K562 (cell line): ENCODE data around the gene CCDC27. TPM values are rescaled to one million over a fixed set of nuclear protein-coding genes. Genes with fewer than 3 reads are reported as not detected.

Source experiments
- ARID1B ChIP-seq: fragments of 450-650 bp; IDR thresholded peaks from 2 replicates; pipeline ENCODE4 v1.6.1; 2016; ENCODE audit warnings: antibody characterized with exemption, mild to moderate bottlenecking, inconsistent platforms
- ATF6 ChIP-seq: sonication (generic); formaldehyde crosslinking; IDR thresholded peaks from 2 replicates; pipeline ENCODE4 v1.4.0; 2020; ENCODE audit warnings: mild to moderate bottlenecking, missing genetic modification reagents
- EHMT2 ChIP-seq: fragments of 450-650 bp; IDR thresholded peaks from 2 replicates; pipeline ENCODE4 v1.6.1; 2018; ENCODE audit warnings: antibody characterized with exemption
- GATA2 ChIP-seq: sonication (generic); formaldehyde crosslinking; IDR thresholded peaks from 2 replicates; pipeline ENCODE4 v1.4.0; 2020; ENCODE audit warnings: mild to moderate bottlenecking, missing genetic modification reagents
- HNRNPL ChIP-seq: fragments of 200-400 bp; formaldehyde crosslinking; IDR thresholded peaks from 2 replicates; pipeline ENCODE4 v1.6.1; 2017; ENCODE audit warnings: low read depth, mild to moderate bottlenecking, low read length
- NELFE ChIP-seq: IDR thresholded peaks from 2 replicates; pipeline ENCODE4 v1.6.1; 2011; ENCODE audit warnings: mild to moderate bottlenecking; ENCODE audit not compliant: insufficient read depth, insufficient read length
- TEAD4 ChIP-seq, 2 experiments: sonication (generic) in 1 of 2; formaldehyde crosslinking in 1 of 2; IDR thresholded peaks; 2 replicates each; pipeline versions ENCODE4 v1.6.1 to v1.8.0; 2012 to 2022; ENCODE audit warnings: borderline replicate concordance in 1 of 2, inconsistent platforms in 1 of 2, low read length in 1 of 2, mild to moderate bottlenecking in 1 of 2, missing genetic modification reagents in 1 of 2
- ZBTB7A ChIP-seq: IDR thresholded peaks from 2 replicates; pipeline ENCODE4 v1.6.1; 2011; ENCODE audit warnings: low read depth, mild to moderate bottlenecking, low read length, moderate library complexity, borderline replicate concordance; ENCODE audit not compliant: control insufficient read depth
- ZNF24 ChIP-seq: fragments of 450-650 bp; IDR thresholded peaks from 2 replicates; pipeline ENCODE4 v1.6.1; 2016
- ZNF76 ChIP-seq: fragments of 250-450 bp; sonication (Bioruptor Pico); IDR thresholded peaks from 2 replicates; pipeline ENCODE4 v1.4.0; 2020; ENCODE audit warnings: mild to moderate bottlenecking, moderate library complexity, borderline replicate concordance
- polyA plus RNA-seq, 8 experiments: library from polyadenylated mRNA; depleted of rRNA in 4 of 8; stranded (reverse) in 5 of 8; unstranded in 3 of 8; fragments of >200 nt; fragmentation: Nextera tagmentation in 2 of 8; fragmentation: Illumina TruSeq in 1 of 8; extraction: Ambion mirVana in 2 of 8; extraction: Trizol in 1 of 8; gene quantifications; 2 replicates each; pipeline versions ENCODE4 v1.2.1 to v1.2.3, GENCODE V29; 2011 to 2014; ENCODE audit warnings: inconsistent platforms in 1 of 8, missing spikeins in 1 of 8
- total RNA-seq, 7 experiments: library from RNA; depleted of rRNA in 6 of 7; stranded (reverse); fragments of >200 nt in 6 of 7; fragmentation: Illumina TruSeq in 2 of 7; extraction: Trizol in 2 of 7; gene quantifications; 2 replicates each; pipeline versions ENCODE4 v1.2.1 to v1.2.3, GENCODE V29; 2011 to 2021; ENCODE audit warnings: low replicate concordance in 1 of 7
- TF ChIP-seq, protein P1 (sequence below): fragments of 450-650 bp; IDR thresholded peaks from 2 replicates; pipeline ENCODE4 v1.6.1; 2016
- TF ChIP-seq, protein P2 (sequence below), 2 experiments: fragments of 450-650 bp; IDR thresholded peaks; 2 replicates each; pipeline ENCODE4 v1.6.1; 2016; ENCODE audit warnings: mild to moderate bottlenecking in 2 of 2, borderline replicate concordance in 1 of 2, low read depth in 1 of 2, moderate library complexity in 1 of 2
- TF ChIP-seq, protein P3 (sequence below): fragments of 250-450 bp; sonication (Bioruptor Pico); IDR thresholded peaks from 2 replicates; pipeline ENCODE4 v1.8.0; 2022; ENCODE audit warnings: inconsistent platforms

CCDC27 gene
- total and polyA plus RNA-seq, 9 of the 15 experiments (the other 6 are each of a cell fraction or from before 2014, with no cell fraction given) = 0.01 to 0.04 TPM; not detected in 7

- no peak for TF ChIP-seq GATA2 (CRISPR knock-in tag)
- 0 out of 2 replicates have a peak, but pooled peaks have one; percentile 42 for TF ChIP-seq ATF6 (CRISPR knock-in tag)
- TF ChIP-seq, protein P1, sequence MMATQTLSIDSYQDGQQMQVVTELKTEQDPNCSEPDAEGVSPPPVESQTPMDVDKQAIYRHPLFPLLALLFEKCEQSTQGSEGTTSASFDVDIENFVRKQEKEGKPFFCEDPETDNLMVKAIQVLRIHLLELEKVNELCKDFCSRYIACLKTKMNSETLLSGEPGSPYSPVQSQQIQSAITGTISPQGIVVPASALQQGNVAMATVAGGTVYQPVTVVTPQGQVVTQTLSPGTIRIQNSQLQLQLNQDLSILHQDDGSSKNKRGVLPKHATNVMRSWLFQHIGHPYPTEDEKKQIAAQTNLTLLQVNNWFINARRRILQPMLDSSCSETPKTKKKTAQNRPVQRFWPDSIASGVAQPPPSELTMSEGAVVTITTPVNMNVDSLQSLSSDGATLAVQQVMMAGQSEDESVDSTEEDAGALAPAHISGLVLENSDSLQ = no peak
- TF ChIP-seq ZNF24 = no peak
- TF ChIP-seq EHMT2 = no peak
- TF ChIP-seq NELFE = no peak
- TF ChIP-seq HNRNPL = no peak
- 0 out of 2 replicates have a peak, but pooled peaks have one; percentile 10 for TF ChIP-seq TEAD4 (IDR thresholded peaks at IDR 0.05; ENCODE audit: low read length)
- no peak for TF ChIP-seq TEAD4 (CRISPR knock-in tag; IDR thresholded peaks at IDR 0.05; ENCODE audit: borderline replicate concordance)
- no peak for TF ChIP-seq ARID1B
- TF ChIP-seq, protein P2, sequence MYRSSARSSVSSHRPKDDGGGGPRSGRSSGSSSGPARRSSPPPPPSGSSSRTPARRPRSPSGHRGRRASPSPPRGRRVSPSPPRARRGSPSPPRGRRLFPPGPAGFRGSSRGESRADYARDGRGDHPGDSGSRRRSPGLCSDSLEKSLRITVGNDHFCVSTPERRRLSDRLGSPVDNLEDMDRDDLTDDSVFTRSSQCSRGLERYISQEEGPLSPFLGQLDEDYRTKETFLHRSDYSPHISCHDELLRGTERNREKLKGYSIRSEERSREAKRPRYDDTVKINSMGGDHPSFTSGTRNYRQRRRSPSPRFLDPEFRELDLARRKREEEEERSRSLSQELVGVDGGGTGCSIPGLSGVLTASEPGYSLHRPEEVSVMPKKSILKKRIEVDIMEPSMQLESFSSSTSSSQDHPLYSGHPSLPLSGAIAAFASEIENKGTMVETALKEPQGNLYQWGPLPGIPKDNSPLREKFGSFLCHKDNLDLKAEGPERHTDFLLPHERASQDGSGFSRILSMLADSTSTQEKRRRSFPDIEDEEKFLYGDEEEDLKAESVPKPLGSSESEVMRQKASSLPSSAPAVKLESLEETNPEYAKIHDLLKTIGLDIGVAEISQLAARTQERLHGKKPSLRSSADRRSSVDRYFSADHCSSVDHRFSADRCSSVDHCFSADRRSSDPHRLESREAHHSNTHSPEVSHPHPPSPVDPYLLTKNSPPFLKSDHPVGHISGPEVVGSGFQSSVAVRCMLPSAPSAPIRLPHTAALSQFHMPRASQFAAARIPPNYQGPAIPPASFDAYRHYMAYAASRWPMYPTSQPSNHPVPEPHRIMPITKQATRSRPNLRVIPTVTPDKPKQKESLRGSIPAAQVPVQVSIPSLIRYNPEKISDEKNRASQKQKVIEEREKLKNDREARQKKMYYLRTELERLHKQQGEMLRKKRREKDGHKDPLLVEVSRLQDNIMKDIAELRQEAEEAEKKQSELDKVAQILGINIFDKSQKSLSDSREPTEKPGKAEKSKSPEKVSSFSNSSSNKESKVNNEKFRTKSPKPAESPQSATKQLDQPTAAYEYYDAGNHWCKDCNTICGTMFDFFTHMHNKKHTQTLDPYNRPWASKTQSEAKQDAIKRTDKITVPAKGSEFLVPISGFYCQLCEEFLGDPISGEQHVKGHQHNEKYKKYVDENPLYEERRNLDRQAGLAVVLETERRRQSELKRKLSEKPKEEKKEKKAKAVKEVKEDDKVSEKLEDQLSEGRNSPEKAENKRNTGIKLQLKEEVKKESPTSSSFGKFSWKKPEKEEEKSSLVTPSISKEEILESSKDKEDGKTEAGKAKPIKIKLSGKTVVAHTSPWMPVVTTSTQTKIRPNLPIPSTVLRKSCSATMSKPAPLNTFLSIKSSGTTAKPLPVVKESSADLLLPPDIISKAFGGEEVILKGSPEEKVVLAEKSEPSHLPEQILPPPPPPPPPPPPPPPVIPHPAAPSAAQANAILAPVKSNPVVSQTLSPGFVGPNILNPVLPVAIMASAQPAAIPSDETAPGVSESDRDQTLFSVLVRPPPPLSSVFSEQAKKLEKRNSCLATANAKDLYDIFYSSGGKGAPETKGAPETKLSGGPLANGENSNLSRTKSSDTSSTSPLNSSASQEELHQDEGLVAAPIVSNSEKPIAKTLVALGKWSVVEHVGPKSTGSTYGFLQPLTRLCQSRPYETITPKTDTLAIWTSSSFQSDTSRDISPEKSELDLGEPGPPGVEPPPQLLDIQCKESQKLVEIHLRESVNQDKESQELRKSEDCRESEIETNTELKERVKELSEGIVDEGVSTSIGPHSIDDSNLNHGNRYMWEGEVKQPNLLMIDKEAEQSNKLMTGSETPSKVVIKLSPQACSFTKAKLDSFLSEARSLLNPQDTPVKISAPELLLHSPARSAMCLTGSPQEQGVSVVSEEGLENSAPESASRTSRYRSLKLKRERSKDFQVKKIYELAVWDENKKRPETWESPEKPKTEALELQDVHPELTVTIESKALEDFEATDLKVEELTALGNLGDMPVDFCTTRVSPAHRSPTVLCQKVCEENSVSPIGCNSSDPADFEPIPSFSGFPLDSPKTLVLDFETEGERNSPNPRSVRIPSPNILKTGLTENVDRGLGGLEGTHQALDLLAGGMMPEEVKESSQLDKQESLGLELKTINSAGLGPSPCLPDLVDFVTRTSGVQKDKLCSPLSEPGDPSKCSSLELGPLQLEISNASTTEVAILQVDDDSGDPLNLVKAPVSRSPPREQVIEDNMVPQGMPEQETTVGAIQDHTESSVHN (IDR thresholded peaks at IDR 0.05; ENCODE audit: borderline replicate concordance in 1 of 2, low read depth in 1 of 2) = no peak
- no peak; the same call in none of the 2 replicates for TF ChIP-seq ZBTB7A
- TF ChIP-seq ZNF76 = 0 out of 2 replicates have a peak, but pooled peaks have one; percentile 35
- TF ChIP-seq, protein P3, sequence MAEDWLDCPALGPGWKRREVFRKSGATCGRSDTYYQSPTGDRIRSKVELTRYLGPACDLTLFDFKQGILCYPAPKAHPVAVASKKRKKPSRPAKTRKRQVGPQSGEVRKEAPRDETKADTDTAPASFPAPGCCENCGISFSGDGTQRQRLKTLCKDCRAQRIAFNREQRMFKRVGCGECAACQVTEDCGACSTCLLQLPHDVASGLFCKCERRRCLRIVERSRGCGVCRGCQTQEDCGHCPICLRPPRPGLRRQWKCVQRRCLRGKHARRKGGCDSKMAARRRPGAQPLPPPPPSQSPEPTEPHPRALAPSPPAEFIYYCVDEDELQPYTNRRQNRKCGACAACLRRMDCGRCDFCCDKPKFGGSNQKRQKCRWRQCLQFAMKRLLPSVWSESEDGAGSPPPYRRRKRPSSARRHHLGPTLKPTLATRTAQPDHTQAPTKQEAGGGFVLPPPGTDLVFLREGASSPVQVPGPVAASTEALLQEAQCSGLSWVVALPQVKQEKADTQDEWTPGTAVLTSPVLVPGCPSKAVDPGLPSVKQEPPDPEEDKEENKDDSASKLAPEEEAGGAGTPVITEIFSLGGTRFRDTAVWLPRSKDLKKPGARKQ = no peak
Observed at GRCh38 chr1:3772027-3772714, 19.9 kb downstream of the CCDC27 start (continued).
